Uterus (tissue), 2 donors: ENCODE measurements around the gene AFDN.

ENCODE experiments used
- CTCF ChIP-seq, 4 experiments: fragments of 200-600 bp in 2 of 4; fragments of 450-650 bp in 2 of 4; sonication (generic) in 2 of 4; IDR thresholded peaks; one replicate each; pipeline ENCODE4 v1.5.1; 2016 to 2019; ENCODE audit warnings: antibody characterized with exemption in 4 of 4, mild to moderate bottlenecking in 2 of 4, moderate library complexity in 1 of 4
- POLR2A ChIP-seq, 2 donors: fragments of 450-650 bp; IDR thresholded peaks; one replicate each; pipeline ENCODE4 v1.6.1; 2016; ENCODE audit warnings: antibody characterized with exemption in 2 of 2, mild to moderate bottlenecking in 1 of 2, moderate library complexity in 1 of 2

GRCh38 chr6:167932468-167933276 is 106.0 kb downstream of the AFDN start:
- TF ChIP-seq CTCF (IDR thresholded peaks at IDR 0.05) (no peak), POLR2A (IDR thresholded peaks at IDR 0.05) (no peak)
